Heart left ventricle (tissue), 13 donors: ENCODE measurements around the gene ZFR2.

Experiments used
- CTCF ChIP-seq, 12 donors: fragments of 200-600 bp; sonication (generic) in 4 of 12; IDR thresholded peaks; one replicate each; pipeline versions ENCODE4 v1.5.0 to v1.8.0; 2018 to 2022; ENCODE audit warnings: antibody characterized with exemption in 12 of 12, mild to moderate bottlenecking in 5 of 12
- POLR2A ChIP-seq, 2 donors: fragments of 450-650 bp; IDR thresholded peaks; one replicate each; pipeline ENCODE4 v1.6.1; 2017; ENCODE audit warnings: antibody characterized with exemption in 2 of 2, mild to moderate bottlenecking in 2 of 2, moderate library complexity in 2 of 2
- donor health status: ischemic (EF 13 %, LVEDD 7.1; RV severe dilation, severe dysfunction).
- donor health status: DM: no; HTN: yes; CAD: no.
- donor health status: DM: no; HTN: no; CAD: no.
- donor health status: ischemic (EF 25% LVEDD 6.9; RV normal size, moderate dysfunction).
- donor health status: ischemic (EF 25% LVEDD 5.7; RV mildly dilated, moderate dysfunction).
- donor health status: ischemic (EF 35%, LVEDD 5.7; RV mildly dilated, moderate dysfunction).
- donor health status: nonischemic (EF 11% LVEDD 7.7; RV severe dilation, severe dysfunction).
- donor health status: DM: yes; HTN: yes; CAD: no.
- donor health status: PGD.
- donor health status: ischemic (EF 29% LVEDD 5.4; RV normal size, mild dysfunction).
- donor health status: nonischemic (EF 23%, LVEDD 6.1; RV moderate dilation, normal function).

DNA sequence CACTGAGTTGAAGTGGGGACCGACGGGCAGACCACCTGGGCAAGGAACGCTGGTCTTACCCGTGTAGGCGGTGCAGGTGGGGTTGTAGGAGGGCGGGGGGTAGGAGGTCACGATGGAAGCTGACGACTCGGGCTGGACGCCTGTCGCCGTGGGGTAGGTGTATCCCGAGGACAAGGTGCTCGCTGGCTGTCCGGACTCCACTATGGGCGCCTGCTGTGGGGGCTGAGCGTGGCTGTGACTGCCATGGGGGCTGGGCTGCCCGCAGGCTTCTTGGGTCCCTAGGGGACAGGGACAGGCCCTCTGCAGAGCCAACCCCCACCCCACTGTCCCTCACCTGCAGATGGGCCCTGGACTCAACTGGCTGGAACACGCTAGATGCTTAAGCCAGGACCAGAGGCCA lies 37.2 kb downstream of the ZFR2 start:
- TF ChIP-seq CTCF (IDR thresholded peaks at IDR 0.05) (no peak), POLR2A (IDR thresholded peaks at IDR 0.05) (no peak)
